H1 (cell line): ENCODE measurements around the gene CELF2. TPM values are rescaled to one million over a fixed set of nuclear protein-coding genes. Genes with fewer than 3 reads are reported as not detected.

Experiments used
- CTCF ChIA-PET: fragments of 300-600 bp; sonication (Branson Sonifier 250); formaldehyde crosslinking; loops from one replicate; lab custom pipeline; 2021; ENCODE audit not compliant: partially characterized antibody; lab: Charles Lee
- POLR2A ChIA-PET: fragments of 300-600 bp; sonication (Branson Sonifier 250); formaldehyde crosslinking; loops from one replicate; lab custom pipeline; 2021; ENCODE audit warnings: inconsistent platforms; ENCODE audit not compliant: partially characterized antibody; lab: Charles Lee
- DNase-seq, 2 experiments: peaks; one replicate each; pipeline versions ENCODE4 v3.0.0 to v3.0.0-alpha.2; 2010 to 2022; ENCODE audit warnings: low spot score in 2 of 2, low read depth in 1 of 2, mixed read lengths in 1 of 2
- FAIRE-seq: peaks from 2 replicates; lab custom pipeline; 2011; peaks lifted over from hg19 to GRCh38; lab: Jason Lieb, UNC
- H2AFZ ChIP-seq: 2 replicates; pipeline ENCODE4 v1.8.1; 2012; ENCODE audit warnings: low read length, inconsistent platforms
- H2AK5ac ChIP-seq: 2 replicates; pipeline ENCODE4 v1.6.1; 2013; ENCODE audit warnings: low read depth, low read length
- H2BK120ac ChIP-seq: replicated peaks from 2 replicates; pipeline ENCODE3; 2013; ENCODE audit warnings: low read depth, low read length, inconsistent platforms
- H2BK12ac ChIP-seq: 2 replicates; pipeline ENCODE4 v1.6.1; 2013; ENCODE audit warnings: low read depth, low read length
- H2BK15ac ChIP-seq: 2 replicates; pipeline ENCODE4 v1.6.1; 2013; ENCODE audit warnings: low read length
- H2BK20ac ChIP-seq: 2 replicates; pipeline ENCODE4 v1.6.1; 2013; ENCODE audit warnings: low read length
- H2BK5ac ChIP-seq: 2 replicates; pipeline ENCODE4 v1.6.1; 2013; ENCODE audit warnings: low read depth, low read length
- H3K14ac ChIP-seq: 2 replicates; pipeline ENCODE4 v1.6.1; 2013; ENCODE audit warnings: inconsistent platforms; ENCODE audit not compliant: insufficient read length
- H3K18ac ChIP-seq: 2 replicates; pipeline ENCODE4 v1.6.1; 2013; ENCODE audit warnings: low read length; ENCODE audit errors: extremely low read depth
- H3K23ac ChIP-seq: 2 replicates; pipeline ENCODE4 v1.6.1; 2013; ENCODE audit warnings: inconsistent platforms; ENCODE audit not compliant: insufficient read length
- H3K23me2 ChIP-seq: 2 replicates; pipeline ENCODE4 v1.6.1; 2013; ENCODE audit warnings: low read depth, low read length
- H3K27ac ChIP-seq: 2 replicates; pipeline ENCODE4 v1.6.1; 2011; ENCODE audit warnings: low read depth, low read length, inconsistent platforms
- H3K27me3 ChIP-seq, 4 experiments: replicated peaks in 1 of 4; 1 replicate in 1 of 4; 2 replicates in 3 of 4; pipeline versions ENCODE4 v1.6.1 to v1.8.1; 2011 to 2013; ENCODE audit warnings: low read length in 3 of 4, mild to moderate bottlenecking in 3 of 4, inconsistent platforms in 2 of 4, mixed read lengths in 2 of 4, moderate library complexity in 1 of 4; ENCODE audit not compliant: control insufficient read depth in 3 of 4, insufficient read depth in 3 of 4; ENCODE audit errors: extremely low read depth in 1 of 4
- H3K36me3 ChIP-seq, 4 experiments: 2 replicates each; pipeline versions ENCODE4 v1.6.1 to v1.8.1; 2011 to 2013; ENCODE audit warnings: mild to moderate bottlenecking in 4 of 4, low read length in 3 of 4, moderate library complexity in 2 of 4, control low read depth in 1 of 4, inconsistent platforms in 1 of 4; ENCODE audit not compliant: insufficient read depth in 4 of 4, control insufficient read depth in 2 of 4
- H3K4ac ChIP-seq: replicated peaks from 2 replicates; pipeline ENCODE3; 2013; ENCODE audit warnings: low read length, low read depth, mixed read lengths, inconsistent platforms; ENCODE audit not compliant: insufficient read length
- H3K4me1 ChIP-seq, 4 experiments: replicated peaks in 1 of 4; 1 replicate in 1 of 4; 2 replicates in 3 of 4; pipeline versions ENCODE4 v1.6.1 to v1.8.1; 2011 to 2013; ENCODE audit warnings: low read length in 3 of 4, inconsistent platforms in 2 of 4, mixed read lengths in 1 of 4; ENCODE audit not compliant: insufficient read depth in 4 of 4, control insufficient read depth in 3 of 4
- H3K4me2 ChIP-seq, 2 experiments: 2 replicates each; pipeline versions ENCODE4 v1.6.1 to v1.8.1; 2011 to 2013; ENCODE audit warnings: low read depth in 2 of 2, low read length in 2 of 2, control low read depth in 1 of 2, inconsistent platforms in 1 of 2, mild to moderate bottlenecking in 1 of 2; ENCODE audit not compliant: insufficient read depth in 1 of 2
- H3K4me3 ChIP-seq, 4 experiments: fragments of 200-600, 300-600 bp in 1 of 4; sonication (generic), shearing (Covaris generic), sonication (Bioruptor Twin) in 1 of 4; 2 replicates each; pipeline versions ENCODE4 v1.5.1 to v1.8.1; 2011 to 2016; ENCODE audit warnings: low read length in 4 of 4, low read depth in 3 of 4, control low read depth in 2 of 4, inconsistent platforms in 2 of 4, mild to moderate bottlenecking in 2 of 4, mixed read lengths in 1 of 4, moderate library complexity in 1 of 4; ENCODE audit not compliant: insufficient read depth in 2 of 4; ENCODE audit errors: extremely low read depth in 1 of 4
- H3K56ac ChIP-seq: replicated peaks from 2 replicates; pipeline ENCODE3; 2013; ENCODE audit warnings: low read depth, mild to moderate bottlenecking, mixed read lengths, low read length, inconsistent platforms; ENCODE audit not compliant: insufficient read length
- H3K79me1 ChIP-seq: 2 replicates; pipeline ENCODE4 v1.6.1; 2013; ENCODE audit warnings: low read depth, low read length, control low read depth
- H3K79me2 ChIP-seq, 2 experiments: 2 replicates each; pipeline versions ENCODE4 v1.6.1 to v1.8.1; 2012 to 2013; ENCODE audit warnings: low read length in 2 of 2, mild to moderate bottlenecking in 2 of 2, inconsistent platforms in 1 of 2; ENCODE audit not compliant: insufficient read depth in 2 of 2, control insufficient read depth in 1 of 2
- H3K9ac ChIP-seq, 4 experiments: replicated peaks in 1 of 4; 1 replicate in 1 of 4; 2 replicates in 3 of 4; pipeline versions ENCODE4 v1.6.1 to v1.8.1; 2011 to 2013; ENCODE audit warnings: low read depth in 3 of 4, low read length in 3 of 4, control low read depth in 2 of 4, mild to moderate bottlenecking in 2 of 4, moderate library complexity in 2 of 4, inconsistent platforms in 1 of 4; ENCODE audit errors: extremely low read depth in 1 of 4
- H3K9me3 ChIP-seq, 2 experiments: 2 replicates each; pipeline versions ENCODE4 v1.6.1 to v1.8.1; 2012 to 2013; ENCODE audit warnings: mild to moderate bottlenecking in 2 of 2, moderate library complexity in 2 of 2, control low read depth in 1 of 2, inconsistent platforms in 1 of 2, low read depth in 1 of 2, low read length in 1 of 2, mixed read lengths in 1 of 2; ENCODE audit not compliant: insufficient read depth in 2 of 2
- H4K20me1 ChIP-seq, 2 experiments: replicated peaks in 1 of 2; 2 replicates each; pipeline versions ENCODE3 to v1.8.1; 2011 to 2013; ENCODE audit warnings: inconsistent platforms in 2 of 2, low read length in 2 of 2, mild to moderate bottlenecking in 1 of 2; ENCODE audit not compliant: insufficient read depth in 2 of 2, control insufficient read depth in 1 of 2
- H4K5ac ChIP-seq: 2 replicates; pipeline ENCODE4 v1.6.1; 2013; ENCODE audit warnings: low read length, low read depth, mixed read lengths, inconsistent platforms; ENCODE audit not compliant: insufficient read length
- H4K8ac ChIP-seq: 2 replicates; pipeline ENCODE4 v1.8.0; 2013; ENCODE audit warnings: mild to moderate bottlenecking, moderate library complexity, low read length, inconsistent platforms; ENCODE audit not compliant: insufficient read depth; ENCODE audit errors: extremely low read depth
- H4K91ac ChIP-seq: replicated peaks from 2 replicates; pipeline ENCODE3; 2013; ENCODE audit warnings: low read length, mixed read lengths, inconsistent platforms; ENCODE audit not compliant: insufficient read length
- CBX5 ChIP-seq: fragments of 300-800, 300-1000 bp; sonication (generic); IDR thresholded peaks from 2 replicates; pipeline ENCODE4 v1.7.1; 2016; ENCODE audit warnings: antibody characterized with exemption, low read length, low read depth
- CTBP2 ChIP-seq: IDR thresholded peaks from 2 replicates; pipeline ENCODE4 v1.7.0; 2011; ENCODE audit warnings: borderline replicate concordance, mild to moderate bottlenecking, moderate library complexity, mixed read lengths, low read length; ENCODE audit not compliant: insufficient read depth, insufficient read length
- EP300 ChIP-seq, 2 experiments: IDR thresholded peaks; 1 replicate in 1 of 2; 2 replicates in 1 of 2; pipeline ENCODE4 v1.6.1; 2011 to 2012; ENCODE audit warnings: low read depth in 2 of 2, low read length in 2 of 2, mild to moderate bottlenecking in 2 of 2, borderline replicate concordance in 1 of 2, inconsistent platforms in 1 of 2, moderate library complexity in 1 of 2
- TAF7 ChIP-seq: optimal IDR thresholded peaks from 2 replicates; pipeline ENCODE3; 2011; ENCODE audit warnings: low read depth, mild to moderate bottlenecking, inconsistent platforms, low read length, moderate library complexity, borderline replicate concordance
- WGBS, 2 experiments: shearing (Covaris generic) in 1 of 2; methylation state at CpG; one replicate each; pipeline versions ENCODE4 v1.1.6 to v1.1.7; 2013 to 2015; ENCODE audit warnings: low lambda C conversion rate in 2 of 2, mixed read lengths in 2 of 2, inconsistent platforms in 1 of 2, low coverage in 1 of 2, missing lambda C conversion rate in 1 of 2; ENCODE audit not compliant: insufficient replicate concordance in 2 of 2, insufficient coverage in 1 of 2, insufficient read length in 1 of 2; ENCODE audit errors: extremely low coverage in 1 of 2, missing lambda C conversion rate in 1 of 2; 5-methylcytosine and 5-hydroxymethylcytosine counted together
- polyA plus RNA-seq, 7 experiments: library from polyadenylated mRNA; depleted of rRNA in 3 of 7; stranded (reverse) in 5 of 7; unstranded in 2 of 7; fragments of >200 nt in 5 of 7; fragments of 200-250 nt in 2 of 7; gene quantifications; 1 replicate in 5 of 7; 2 replicates in 1 of 7; 4 replicates in 1 of 7; pipeline versions ENCODE4 v1.2.1 to v1.2.3, GENCODE V29; 2011 to 2013; ENCODE audit warnings: missing spikeins in 2 of 7, mixed read lengths in 2 of 7
- total RNA-seq: library from RNA; stranded (reverse); fragmentation: NEBNext Ultra II Directional; extraction: Animal tissue kit (Norgen Biotek cat#: 25700); gene quantifications from 2 replicates; pipeline ENCODE4 v1.2.1, GENCODE V29; 2021

The CELF2 gene
- total and polyA plus RNA-seq, 2 of the 8 experiments (the other 6 are each of a cell fraction or from before 2014, with no cell fraction given) = 18.3 to 22.7 TPM

- no peak overlapping the region for H2BK120ac ChIP-seq
- no peak overlapping the region for H3K23ac ChIP-seq
- H4K91ac ChIP-seq = no peak overlapping the region
These were observed 25.4 kb downstream of the CELF2 start for GRCh38 chr10:11043039-11043438.

More at GRCh38 chr10:11043039-11043438, 25.4 kb downstream of the CELF2 start:
- TF ChIP-seq CBX5 = no peak
- TF ChIP-seq CTBP2 = no peak
- no peak for TF ChIP-seq TAF7
- no peak for TF ChIP-seq EP300 (IDR thresholded peaks at IDR 0.05; ENCODE audit: borderline replicate concordance in 1 of 2, low read depth in 2 of 2, low read length in 2 of 2)
- TF ChIP-seq, all 59 proteins: peak for 0
- no peak overlapping the region for H2AFZ ChIP-seq
- POLR2A ChIA-PET = no interaction called here
- H3K14ac ChIP-seq = no peak overlapping the region
- no peak overlapping the region for H2AK5ac ChIP-seq
- no peak overlapping the region for H3K27ac ChIP-seq
- no peak overlapping the region for H4K5ac ChIP-seq
- DNase-seq (no peak), FAIRE-seq (no peak)
- no peak overlapping the region for H3K9ac ChIP-seq
- peaks cover 0 to 4% of the 10 kb centered on the region in 2 experiments; a peak in 1 of 4 replicates for H3K79me2 ChIP-seq
- H3K4ac ChIP-seq = no peak overlapping the region
- no peak overlapping the region for H3K18ac ChIP-seq
- H2BK5ac ChIP-seq = no peak overlapping the region
- no peak overlapping the region for H2BK20ac ChIP-seq
- H3K9me3 ChIP-seq = no peaks in the 10 kb centered on the region
- H3K56ac ChIP-seq = no peak overlapping the region
- no peak overlapping the region for H2BK15ac ChIP-seq
- CTCF ChIA-PET = interaction anchor here (2.0 kb wide), 1 partner anchor 227 kb away, joined by 5 read pairs; no protein-coding TSS in a partner anchor
- no peaks in the 10 kb centered on the region; the same call in 1 of the 2 replicates for H3K79me1 ChIP-seq
- no peaks in the 10 kb centered on the region for H3K23me2 ChIP-seq
- 100% methylated on average over 4 of the region's 4 CpGs; no CpG with 5 or more reads in 1 of the 2 experiments for WGBS, 2 experiments
- H2BK12ac ChIP-seq = no peak overlapping the region
- H3K36me3 ChIP-seq = no peaks in the 10 kb centered on the region
- H4K20me1 ChIP-seq = no peaks in the 10 kb centered on the region
- H3K4me3 ChIP-seq = no peak overlapping the region
- H3K4me2 ChIP-seq = no peak overlapping the region
- H4K8ac ChIP-seq = no peak overlapping the region
- no peaks in the 10 kb centered on the region for H3K27me3 ChIP-seq
- H3K4me1 ChIP-seq = peaks cover 0 to 6% (median 0%) of the 10 kb centered on the region in 4 experiments; a peak in 1 of 7 replicates
